NCI-H82 (cell line): ENCODE data around the gene CACNB4.
"Not testable (repeated sequence)": the region's sequence is repeated elsewhere in the genome, so short reads cannot be mapped to it uniquely, and the experiment has no call there.

Experiments used
- DNase-seq: peaks from one replicate; lab custom pipeline; 2025; lab: John Stamatoyannopoulos, UW

CACNB4 gene

GRCh38 chr2:151945186-151945585 lies 153.7 kb downstream of the CACNB4 start:
- DNase-seq, result no peak

- no peak for DNase-seq
These were observed 155.4 kb downstream of the CACNB4 start for GRCh38 chr2:151943461-151943860.

DNA sequence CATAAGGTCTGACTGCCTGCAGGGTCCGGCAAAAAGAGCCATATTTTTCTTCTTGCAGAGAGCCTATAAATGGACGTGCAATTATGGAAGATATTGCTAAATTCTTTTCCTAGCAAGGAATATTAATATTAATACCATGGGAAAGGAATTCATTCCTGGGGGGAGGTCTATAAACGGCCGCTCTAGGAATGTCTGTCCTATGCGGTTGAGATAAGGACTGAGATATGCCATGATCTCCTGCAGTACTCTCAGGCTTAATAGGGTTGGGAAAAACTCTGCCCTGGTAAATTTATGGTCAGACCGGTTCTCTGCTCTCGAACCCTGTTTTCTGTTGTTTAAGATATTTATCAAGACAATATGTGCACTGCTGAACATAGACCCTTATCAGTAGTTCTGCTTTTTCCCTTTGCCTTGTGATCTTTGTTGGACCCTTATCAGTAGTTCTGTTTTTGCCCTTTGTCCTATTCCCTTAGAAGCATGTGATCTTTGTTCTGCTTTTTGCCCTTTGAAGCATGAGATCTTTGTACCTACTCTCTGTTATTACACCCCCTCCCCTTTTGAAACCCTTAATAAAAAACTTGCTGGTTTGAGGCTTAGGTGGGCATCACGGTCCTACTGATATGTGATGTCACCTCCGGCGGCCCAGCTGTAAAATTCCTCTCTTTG lies 156.2 kb downstream of the CACNB4 start:
- DNase-seq, result not testable (repeated sequence)

DNA sequence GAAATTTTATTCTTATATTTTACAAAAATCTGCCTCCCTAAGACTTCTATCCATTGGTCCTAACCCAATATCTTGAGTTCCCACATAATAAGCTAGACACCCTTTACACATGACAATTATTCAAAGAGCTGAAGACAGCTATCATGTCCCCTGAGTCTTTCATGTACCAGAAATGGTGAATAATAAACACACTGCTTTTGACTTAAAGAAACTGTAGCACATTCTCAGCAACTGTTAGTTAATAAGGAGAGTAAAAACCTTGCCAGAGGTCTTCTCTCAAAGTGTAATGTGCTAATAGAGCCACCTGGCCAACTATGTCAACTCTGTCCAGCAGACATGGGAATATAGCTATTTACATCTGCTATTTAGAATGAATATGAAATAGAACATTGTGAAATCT lies 160.9 kb downstream of the CACNB4 start:
- no peak for DNase-seq

DNA sequence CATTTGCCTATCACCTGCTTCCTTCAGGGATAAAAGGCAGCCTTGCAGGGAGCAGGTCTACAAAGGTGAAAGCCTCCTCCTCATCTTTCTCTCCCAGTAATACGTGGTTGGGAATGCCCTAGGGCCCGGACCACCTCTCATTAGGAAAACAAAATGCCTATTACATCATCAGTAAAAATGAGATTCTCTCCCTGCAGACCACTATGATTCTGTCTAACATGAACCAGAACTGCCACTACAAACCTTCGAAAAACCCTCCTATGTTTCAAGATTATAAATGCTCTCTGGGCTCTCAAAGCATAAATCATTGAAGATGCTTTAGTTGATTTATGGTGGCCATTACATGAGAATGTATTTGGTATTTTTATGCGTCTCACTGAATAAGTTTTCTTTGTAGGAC lies 162.2 kb downstream of the CACNB4 start:
- no peak for DNase-seq

DNA sequence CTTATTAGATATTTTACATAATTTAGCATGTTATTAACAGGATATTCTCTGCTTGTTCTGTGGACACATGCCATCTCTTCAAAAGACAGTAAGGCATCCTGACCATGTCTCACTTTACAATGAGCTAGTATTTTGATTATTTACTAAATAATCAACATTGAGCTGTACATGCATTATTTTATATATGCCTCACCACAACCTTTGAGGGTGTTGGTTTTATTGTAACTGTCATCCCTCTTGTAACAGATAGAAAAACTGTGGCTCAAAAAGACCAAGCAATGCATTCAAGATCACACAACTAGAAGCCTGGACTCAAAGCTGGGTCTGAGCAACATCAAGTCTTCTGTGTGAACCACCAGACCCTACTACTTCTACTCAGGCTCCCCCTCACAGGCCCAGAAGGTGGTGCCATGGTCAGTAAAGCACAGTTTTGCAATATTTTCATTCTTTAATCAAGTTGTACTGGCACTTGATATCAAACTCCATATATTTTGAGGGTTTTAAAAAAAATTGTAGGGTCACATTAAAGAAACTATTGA lies 165.5 kb downstream of the CACNB4 start:
- DNase-seq, result no peak

DNA sequence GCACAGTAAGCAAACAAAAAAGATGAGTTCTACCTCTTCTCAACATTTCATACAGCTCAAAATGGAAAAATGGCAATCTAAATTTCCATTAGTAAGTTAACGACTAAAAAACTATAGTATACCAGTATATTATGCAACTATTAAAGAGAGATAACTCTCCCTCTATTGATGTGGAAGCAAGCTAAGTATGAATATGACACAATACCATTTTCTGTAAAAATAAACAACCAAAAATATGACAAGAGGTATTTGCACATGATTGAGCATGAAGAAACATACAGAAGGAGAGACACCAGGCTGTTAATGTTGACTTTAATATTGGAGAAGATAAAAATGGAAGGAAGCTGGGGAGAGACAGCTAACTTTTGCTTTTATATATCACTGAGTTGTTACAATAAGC lies 167.1 kb downstream of the CACNB4 start:
- DNase-seq, result no peak

DNA sequence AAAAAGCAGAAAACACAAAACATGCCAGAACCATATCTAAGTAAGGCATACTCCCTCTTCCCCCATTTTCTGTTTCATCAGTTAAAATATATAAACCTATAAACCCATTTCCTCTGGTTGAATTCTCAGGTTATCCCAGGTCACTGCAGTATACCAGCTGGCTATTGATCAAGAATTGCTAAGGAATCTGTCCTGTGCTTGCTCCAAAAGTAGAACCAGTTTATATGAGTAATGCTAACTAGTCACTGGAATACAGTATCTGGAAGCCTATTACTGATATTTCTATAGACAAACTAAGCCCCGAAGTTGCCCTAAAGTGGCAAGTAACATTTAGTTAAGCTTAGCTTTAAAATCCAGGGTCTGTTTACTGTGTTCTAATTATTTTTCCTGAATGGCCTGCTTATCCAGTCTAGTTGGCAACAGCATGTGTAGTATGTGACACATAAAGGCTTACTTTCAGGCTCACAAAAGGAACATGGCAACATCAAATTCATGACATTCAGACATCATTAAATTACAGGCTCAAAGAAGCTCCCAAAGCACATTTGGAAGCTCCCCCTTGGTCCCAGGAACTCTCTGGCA lies 167.7 kb downstream of the CACNB4 start:
- DNase-seq, result no peak

DNA sequence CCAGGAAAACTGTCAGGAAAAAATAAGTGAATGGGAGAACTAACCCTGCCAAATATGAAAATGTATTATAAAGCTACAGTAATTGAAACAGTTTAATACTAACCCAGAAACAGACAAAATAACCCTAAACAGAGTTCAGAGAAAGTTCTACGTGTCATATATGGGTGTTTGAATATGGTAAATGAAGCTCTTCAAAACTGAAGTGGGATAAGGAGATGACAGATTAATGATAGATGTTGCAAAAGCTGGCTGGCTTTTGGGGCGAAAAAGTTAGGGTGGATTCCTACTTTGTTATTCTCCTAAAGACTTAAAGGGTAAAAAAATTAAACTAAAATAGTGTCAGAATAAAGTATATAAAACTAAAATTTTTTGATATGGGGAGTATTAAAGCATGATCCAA lies 168.8 kb downstream of the CACNB4 start:
- no peak for DNase-seq

DNA sequence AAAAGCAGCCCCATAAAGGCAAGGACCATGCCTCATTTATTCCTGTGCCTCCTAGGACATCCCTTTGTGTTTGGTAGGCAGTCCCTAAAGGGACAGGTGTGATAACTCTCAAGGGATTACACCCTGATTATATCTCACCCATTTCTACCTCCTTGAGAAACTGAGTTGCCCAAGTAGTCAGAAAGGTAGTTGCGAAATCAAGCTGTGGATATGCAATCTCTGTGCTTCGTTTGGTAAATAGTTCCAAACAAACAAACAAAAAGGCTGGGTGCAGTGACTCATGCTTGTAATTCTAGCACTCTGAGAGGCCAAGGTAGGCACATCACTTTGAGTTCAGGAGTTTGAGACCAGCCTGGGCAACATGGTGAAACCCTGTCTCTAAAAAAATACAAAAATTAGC lies 170.5 kb downstream of the CACNB4 start:
- DNase-seq, result no peak

- no peak for DNase-seq
These were observed 171.2 kb downstream of the CACNB4 start for GRCh38 chr2:151927501-151928221.

DNA sequence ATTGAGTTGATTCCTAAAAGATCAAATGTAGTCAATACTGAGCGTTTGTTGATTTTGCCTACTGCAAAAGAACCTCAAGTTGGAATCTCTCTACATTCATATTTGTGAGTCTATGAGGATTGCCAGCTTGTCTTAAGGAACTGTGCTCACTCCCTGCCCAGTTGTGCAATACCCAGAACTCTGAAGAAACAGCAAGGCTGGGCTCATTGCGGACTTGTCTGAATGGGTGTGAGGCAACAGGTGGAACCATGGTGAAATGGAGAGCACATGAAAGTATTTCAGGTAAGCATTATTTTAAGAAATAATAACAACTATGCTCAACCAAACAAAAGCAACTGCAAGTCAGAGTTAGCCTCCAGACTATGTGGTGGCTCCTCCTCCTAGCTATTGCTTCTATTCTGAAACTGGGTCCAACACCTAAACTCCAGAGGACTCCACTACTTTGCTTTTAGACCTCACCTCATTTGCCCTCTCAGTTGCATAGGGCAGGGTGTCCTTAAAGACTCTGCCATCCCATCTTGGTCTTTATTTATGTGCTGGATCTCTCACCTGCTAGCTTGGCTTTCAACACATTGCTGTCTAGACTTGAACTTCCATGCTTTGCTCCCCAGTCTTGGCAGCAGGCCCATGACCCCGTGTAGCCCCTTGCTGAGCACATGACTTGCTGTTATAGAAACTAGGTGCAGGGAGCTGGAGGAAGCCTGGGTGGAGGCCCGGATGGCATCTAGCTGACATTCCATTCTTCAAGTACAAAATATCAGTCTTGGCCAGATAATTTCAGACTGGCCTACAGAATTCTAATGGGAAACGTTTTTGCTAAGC lies 175.8 kb downstream of the CACNB4 start:
- no peak for DNase-seq

DNA sequence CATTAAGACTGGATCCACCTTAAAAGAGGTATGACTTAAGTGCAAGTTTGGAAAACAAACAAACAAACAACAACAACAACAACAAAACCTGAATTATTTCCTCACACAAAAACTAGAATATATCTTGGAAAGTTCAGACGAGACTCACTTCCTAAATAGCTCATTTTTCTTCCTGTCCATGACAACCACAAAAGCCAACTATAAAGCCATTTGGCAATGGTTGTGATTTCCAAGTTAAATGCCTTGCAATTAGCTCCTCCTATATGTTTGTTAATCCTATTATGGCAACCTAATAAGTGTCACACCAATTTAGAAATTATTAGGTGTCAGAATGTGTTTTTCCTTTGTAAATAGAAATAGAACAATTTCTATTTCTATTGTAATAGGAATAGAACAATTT lies 179.1 kb downstream of the CACNB4 start:
- peak; percentile 12 for DNase-seq

DNA sequence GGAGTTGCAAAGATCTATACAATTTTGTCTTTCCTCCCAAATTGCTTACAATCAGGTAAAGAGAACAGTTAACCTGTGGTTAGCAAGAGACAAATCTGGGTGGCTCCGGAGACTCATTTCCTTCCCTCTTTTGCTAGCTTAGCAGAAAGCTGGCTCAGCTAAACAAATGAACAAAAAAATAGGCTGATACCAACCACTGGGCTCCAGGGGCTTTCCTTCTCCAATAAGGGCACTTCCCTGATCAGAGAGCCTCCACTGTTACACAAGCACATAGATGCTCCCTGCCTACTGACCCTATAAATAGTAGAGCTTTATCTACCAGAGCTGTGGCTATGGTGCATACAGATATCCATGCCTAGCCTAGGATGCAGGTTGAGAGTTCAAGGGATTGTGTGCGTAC lies 180.5 kb downstream of the CACNB4 start:
- no peak for DNase-seq

GRCh38 chr2:151916632-151917031 lies 182.2 kb downstream of the CACNB4 start:
- DNase-seq, result no peak

DNA sequence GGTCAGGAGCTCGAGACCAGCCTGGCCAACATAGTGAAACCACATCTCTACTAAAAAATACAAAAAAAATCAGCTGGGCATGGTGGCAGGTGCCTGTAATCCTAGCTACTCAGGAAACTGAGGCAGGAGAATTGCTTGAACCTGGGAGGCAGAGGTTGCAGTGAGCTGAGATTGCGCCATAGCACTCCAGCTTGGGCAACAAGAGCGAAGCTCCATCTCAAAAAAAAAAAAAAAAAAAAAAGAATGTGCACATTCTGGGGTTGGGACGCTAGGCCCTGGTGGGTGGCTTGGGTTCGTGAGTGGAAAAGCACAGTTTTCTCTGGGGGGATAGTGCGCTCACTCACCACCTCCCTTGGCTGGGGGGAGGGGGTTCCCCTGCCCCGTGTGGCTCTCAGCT lies 183.2 kb downstream of the CACNB4 start:
- not testable (repeated sequence) for DNase-seq

- peak; percentile 87 for DNase-seq
These were observed 183.7 kb downstream of the CACNB4 start for GRCh38 chr2:151914989-151915628.

DNA sequence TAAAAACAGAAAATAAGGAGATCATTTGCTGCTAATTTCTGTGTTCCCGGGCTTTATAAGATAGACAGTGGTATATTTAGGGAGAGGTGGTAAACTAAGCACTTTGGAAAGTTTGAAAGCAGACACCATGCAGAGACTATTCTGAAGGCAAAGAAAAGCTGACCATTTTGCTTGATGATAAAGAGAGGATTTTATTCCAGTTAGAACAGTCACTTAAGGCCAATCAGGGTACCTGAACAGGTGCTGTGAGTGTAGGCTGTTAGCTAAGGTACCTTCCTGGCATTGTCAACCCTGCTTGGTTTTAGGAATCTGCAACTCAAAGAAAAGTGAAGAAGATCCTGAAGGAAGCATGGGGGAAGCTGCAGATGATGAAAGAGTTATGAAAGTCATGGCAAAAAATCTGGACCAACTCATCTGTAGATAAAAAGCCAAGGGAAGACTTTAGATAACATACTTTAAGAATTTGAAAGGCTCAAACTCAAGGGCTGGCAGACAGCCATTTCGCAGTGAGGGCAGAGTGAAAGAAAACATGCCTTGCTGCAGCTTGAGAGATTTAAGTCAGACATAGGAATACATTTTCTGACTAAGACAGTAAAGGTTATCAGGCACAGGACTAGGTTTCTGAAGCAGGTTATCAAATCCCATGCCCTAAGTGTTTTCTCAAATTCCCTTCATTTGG lies 190.5 kb downstream of the CACNB4 start:
- no peak for DNase-seq

DNA sequence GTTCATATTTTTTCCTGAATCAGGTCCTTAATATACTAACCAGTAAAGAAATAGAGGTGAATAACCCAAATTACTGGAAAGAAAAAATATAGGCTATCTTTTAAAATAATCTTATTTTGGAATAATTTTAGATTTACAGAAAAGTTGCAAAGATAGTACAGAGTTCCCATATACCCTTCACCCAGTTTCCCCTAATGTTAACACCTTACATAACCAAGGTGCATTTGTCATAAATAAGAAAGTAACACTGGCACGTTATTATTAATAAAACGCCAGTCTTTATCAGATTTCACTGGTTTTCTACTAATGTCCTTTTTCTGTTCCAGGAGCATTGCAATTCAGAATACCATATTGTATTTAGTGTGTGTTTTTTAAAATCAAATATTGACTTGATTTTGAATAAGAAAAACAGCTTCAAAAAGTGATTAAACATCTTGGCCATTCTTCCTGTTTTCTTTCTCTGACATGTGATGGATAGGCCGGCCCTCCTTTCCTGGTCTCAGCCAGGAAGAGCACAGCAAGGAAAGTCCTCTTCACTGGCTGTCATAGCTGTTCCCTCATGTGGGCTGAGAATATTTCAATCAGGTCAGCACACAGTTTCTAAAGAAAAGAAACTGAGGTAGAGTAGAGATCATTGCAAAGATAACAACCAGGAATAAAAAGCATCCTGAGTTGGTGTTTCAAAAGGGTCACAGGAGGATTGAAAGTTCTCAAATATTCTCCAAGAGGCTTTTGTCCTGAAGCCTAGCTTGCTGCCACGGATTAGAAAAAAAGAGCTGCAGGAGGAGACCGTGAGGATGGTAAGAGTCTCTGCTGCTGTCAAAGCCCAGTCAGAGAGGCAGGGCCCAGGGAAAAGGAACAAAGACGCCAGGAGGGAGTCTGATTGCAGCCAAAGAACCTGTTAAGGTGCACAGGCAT lies 191.3 kb downstream of the CACNB4 start:
- no peak for DNase-seq

- no peak for DNase-seq
These were observed 192.2 kb downstream of the CACNB4 start for GRCh38 chr2:151906633-151906998.
